ENCODE results near the gene CLEC18C. TPM values are rescaled to one million over a fixed set of nuclear protein-coding genes. Genes with fewer than 3 reads are reported as not detected.
"Not testable (repeated sequence)": the region's sequence is repeated elsewhere in the genome, so short reads cannot be mapped to it uniquely, and the experiment has no call there.

Gene CLEC18C
- total RNA-seq (not detected), polyA plus RNA-seq (0.04 TPM)

GRCh38 chr16:70173212-70173837 is at the start of gene CLEC18C:
CLEC18C (plus strand) TSS chr16:70173787; CDS start chr16:70174279, 492 bp downstream.
- H3K4me1 ChIP-seq (ENCODE audit: insufficient read depth); H3K4me3 ChIP-seq (ENCODE audit: low read depth, low read length); H3K27ac ChIP-seq (ENCODE audit: low read depth); H3K36me3 ChIP-seq (ENCODE audit: insufficient read depth); DNase-seq (ENCODE audit: extremely low spot score): not testable (repeated sequence)
- WGBS = 83% methylated on average over 17 of the region's 21 CpGs

GRCh38 chr16:70123822-70124221 is 49.8 kb upstream of the CLEC18C start:
- H3K4me3 ChIP-seq (ENCODE audit: low read depth, low read length); H3K27ac ChIP-seq (ENCODE audit: low read depth); DNase-seq (ENCODE audit: extremely low spot score); H3K36me3 ChIP-seq (ENCODE audit: insufficient read depth); H3K4me1 ChIP-seq (ENCODE audit: insufficient read depth): not testable (repeated sequence)
- WGBS = 91% methylated on average over 14 of the region's 14 CpGs

GRCh38 chr16:70126226-70126625 is 47.4 kb upstream of the CLEC18C start:
- 94% methylated on average over 11 of the region's 11 CpGs for WGBS
- DNase-seq (ENCODE audit: extremely low spot score); H3K4me3 ChIP-seq (ENCODE audit: low read depth, low read length); H3K4me1 ChIP-seq (ENCODE audit: insufficient read depth); H3K36me3 ChIP-seq (ENCODE audit: insufficient read depth); H3K27ac ChIP-seq (ENCODE audit: low read depth): not testable (repeated sequence)

- 90% methylated on average over 5 of the region's 5 CpGs for WGBS
- H3K27ac ChIP-seq (ENCODE audit: low read depth); H3K36me3 ChIP-seq (ENCODE audit: insufficient read depth); H3K4me3 ChIP-seq (ENCODE audit: low read depth, low read length); DNase-seq (ENCODE audit: extremely low spot score); H3K4me1 ChIP-seq (ENCODE audit: insufficient read depth): not testable (repeated sequence)
Measured at GRCh38 chr16:70127706-70128105, 45.9 kb upstream of the CLEC18C start.

- 95% methylated on average over 6 of the region's 10 CpGs for WGBS
- DNase-seq (ENCODE audit: extremely low spot score); H3K4me1 ChIP-seq (ENCODE audit: insufficient read depth); H3K4me3 ChIP-seq (ENCODE audit: low read depth, low read length); H3K36me3 ChIP-seq (ENCODE audit: insufficient read depth); H3K27ac ChIP-seq (ENCODE audit: low read depth): not testable (repeated sequence)
Measured at GRCh38 chr16:70128844-70129243, 44.7 kb upstream of the CLEC18C start.

- peaks cover 12% of the 10 kb centered on the region for H3K36me3 ChIP-seq (ENCODE audit: insufficient read depth)
- DNase-seq (ENCODE audit: extremely low spot score); H3K27ac ChIP-seq (ENCODE audit: low read depth); H3K4me1 ChIP-seq (ENCODE audit: insufficient read depth); H3K4me3 ChIP-seq (ENCODE audit: low read depth, low read length): not testable (repeated sequence)
- WGBS = 94% methylated on average over 8 of the region's 8 CpGs
Measured at GRCh38 chr16:70135796-70136195, 37.8 kb upstream of the CLEC18C start.

GRCh38 chr16:70136595-70136994 is 37.0 kb upstream of the CLEC18C start:
- H3K4me1 ChIP-seq (ENCODE audit: insufficient read depth); H3K27ac ChIP-seq (ENCODE audit: low read depth); DNase-seq (ENCODE audit: extremely low spot score); H3K4me3 ChIP-seq (ENCODE audit: low read depth, low read length): not testable (repeated sequence)
- H3K36me3 ChIP-seq (ENCODE audit: insufficient read depth) = peaks cover 12% of the 10 kb centered on the region
- WGBS = 80% methylated on average over 2 of the region's 2 CpGs

- not testable (repeated sequence) for H3K36me3 ChIP-seq (ENCODE audit: insufficient read depth); DNase-seq (ENCODE audit: extremely low spot score); H3K4me3 ChIP-seq (ENCODE audit: low read depth, low read length); H3K27ac ChIP-seq (ENCODE audit: low read depth); H3K4me1 ChIP-seq (ENCODE audit: insufficient read depth)
- WGBS = 94% methylated on average over 10 of the region's 10 CpGs
Measured at GRCh38 chr16:70142739-70143138, 30.8 kb upstream of the CLEC18C start.

GRCh38 chr16:70143231-70143895 is 30.2 kb upstream of the CLEC18C start:
- H3K4me1 ChIP-seq (ENCODE audit: insufficient read depth); H3K27ac ChIP-seq (ENCODE audit: low read depth); H3K36me3 ChIP-seq (ENCODE audit: insufficient read depth); DNase-seq (ENCODE audit: extremely low spot score); H3K4me3 ChIP-seq (ENCODE audit: low read depth, low read length): not testable (repeated sequence)
- WGBS = 83% methylated on average over 9 of the region's 9 CpGs

GRCh38 chr16:70147853-70148252 is 25.7 kb upstream of the CLEC18C start:
- not testable (repeated sequence) for DNase-seq (ENCODE audit: extremely low spot score); H3K4me3 ChIP-seq (ENCODE audit: low read depth, low read length); H3K36me3 ChIP-seq (ENCODE audit: insufficient read depth); H3K27ac ChIP-seq (ENCODE audit: low read depth); H3K4me1 ChIP-seq (ENCODE audit: insufficient read depth)
- 88% methylated on average over 11 of the region's 11 CpGs for WGBS

- WGBS = 93% methylated on average over 6 of the region's 6 CpGs
- H3K36me3 ChIP-seq (ENCODE audit: insufficient read depth); H3K27ac ChIP-seq (ENCODE audit: low read depth); H3K4me1 ChIP-seq (ENCODE audit: insufficient read depth); H3K4me3 ChIP-seq (ENCODE audit: low read depth, low read length); DNase-seq (ENCODE audit: extremely low spot score): not testable (repeated sequence)
Measured at GRCh38 chr16:70148453-70148852, 25.1 kb upstream of the CLEC18C start.

GRCh38 chr16:70149296-70149695 is 24.3 kb upstream of the CLEC18C start:
- H3K27ac ChIP-seq (ENCODE audit: low read depth); DNase-seq (ENCODE audit: extremely low spot score); H3K36me3 ChIP-seq (ENCODE audit: insufficient read depth); H3K4me1 ChIP-seq (ENCODE audit: insufficient read depth); H3K4me3 ChIP-seq (ENCODE audit: low read depth, low read length): not testable (repeated sequence)
- WGBS = 96% methylated on average over 8 of the region's 8 CpGs

- Histone ChIP-seq H3K36me3 (ENCODE audit: insufficient read depth) (peaks cover 5% of the 10 kb centered on the region), H3K4me3 (ENCODE audit: low read depth, low read length) (no peak overlapping the region), H3K27ac (ENCODE audit: low read depth) (no peak overlapping the region), H3K4me1 (ENCODE audit: insufficient read depth) (no peaks in the 10 kb centered on the region)
- DNase-seq (ENCODE audit: extremely low spot score) = no peak
- WGBS = 84% methylated on average over 2 of the region's 2 CpGs
Measured at GRCh38 chr16:70151391-70151790, 22.2 kb upstream of the CLEC18C start.

- 92% methylated on average over 17 of the region's 17 CpGs for WGBS
- no peak for DNase-seq (ENCODE audit: extremely low spot score)
- Histone ChIP-seq H3K4me1 (ENCODE audit: insufficient read depth) (no peaks in the 10 kb centered on the region), H3K36me3 (ENCODE audit: insufficient read depth) (peaks cover 7% of the 10 kb centered on the region), H3K27ac (ENCODE audit: low read depth) (no peak overlapping the region), H3K4me3 (ENCODE audit: low read depth, low read length) (no peak overlapping the region)
Measured at GRCh38 chr16:70151941-70152509, 21.6 kb upstream of the CLEC18C start.
